K562 (cell line): ENCODE data around the gene RORC. TPM values are rescaled to one million over a fixed set of nuclear protein-coding genes. Genes with fewer than 3 reads are reported as not detected.

Experiments
- ATAC-seq: fragments of 200-7000 bp; cut with Tn5 transposase; 3 replicates; pipeline ENCODE4 v1.9.1; 2020; ENCODE audit warnings: moderate library complexity
- BruUV-seq: library from RNA; stranded (reverse); fragments of 400-500 nt; replicated peaks from 2 replicates; lab custom pipeline; 2021; lab: Mats Ljungman, UMichigan
- CTCF ChIA-PET: fragments of 300-600 bp; formaldehyde crosslinking; extraction: SDS; loops from one replicate; lab custom pipeline; 2021; ENCODE audit warnings: low intra/inter-chr PET ratio; lab: Yijun Ruan, JAX
- POLR2A ChIA-PET: fragments of 300-600, 350-650 bp; sonication (Branson Sonifier 250); formaldehyde crosslinking; extraction: SDS; loops from one replicate; lab custom pipeline; 2021; ENCODE audit warnings: antibody characterized with exemption, inconsistent platforms; lab: Yijun Ruan, JAX
- DNase-seq, 4 experiments: peaks; one replicate each; pipeline versions ENCODE4 v3.0.0 to v3.0.0-alpha.2; 2011 to 2018; ENCODE audit warnings: low spot score in 3 of 4, mixed read lengths in 3 of 4; ENCODE audit errors: extremely low read depth in 1 of 4
- FAIRE-seq: peaks from 2 replicates; lab custom pipeline; 2011; peaks lifted over from hg19 to GRCh38; lab: Jason Lieb, UNC
- H2AFZ ChIP-seq: 2 replicates; pipeline ENCODE4 v1.6.0; 2011; ENCODE audit warnings: low read depth, low read length, control low read depth, inconsistent platforms
- H3K27ac ChIP-seq: fragments of 200-600 bp; 3 replicates; pipeline ENCODE4 v1.8.0; 2011; ENCODE audit warnings: low read depth, mild to moderate bottlenecking, control low read depth, inconsistent platforms, low read length, moderate library complexity, mixed read lengths; ENCODE audit errors: extremely low read depth
- H3K27me3 ChIP-seq, 2 experiments: fragments of 300-600 bp in 1 of 2; 2 replicates in 1 of 2; 3 replicates in 1 of 2; pipeline versions ENCODE4 v1.6.0 to v1.8.0; 2011; ENCODE audit warnings: inconsistent platforms in 2 of 2, low read length in 2 of 2, mild to moderate bottlenecking in 1 of 2, mixed read lengths in 1 of 2, moderate library complexity in 1 of 2; ENCODE audit not compliant: control insufficient read depth in 2 of 2, insufficient read depth in 2 of 2
- H3K36me3 ChIP-seq: fragments of 300-600 bp; 3 replicates; pipeline ENCODE4 v1.8.0; 2011; ENCODE audit warnings: mild to moderate bottlenecking, low read length, inconsistent platforms; ENCODE audit not compliant: control insufficient read depth, insufficient read depth
- H3K4me1 ChIP-seq, 2 experiments: fragments of 200-600 bp in 1 of 2; replicated peaks in 1 of 2; 2 replicates in 1 of 2; 3 replicates in 1 of 2; pipeline versions ENCODE4 v1.5.1 to v1.8.0; 2011; ENCODE audit warnings: inconsistent platforms in 2 of 2, low read length in 2 of 2, mild to moderate bottlenecking in 1 of 2, mixed read lengths in 1 of 2, moderate library complexity in 1 of 2; ENCODE audit not compliant: control insufficient read depth in 2 of 2, insufficient read depth in 2 of 2
- H3K4me2 ChIP-seq: 2 replicates; pipeline ENCODE4 v1.6.1; 2011; ENCODE audit warnings: low read length, control low read depth, inconsistent platforms, mixed read lengths; ENCODE audit not compliant: insufficient read depth
- H3K4me3 ChIP-seq: fragments of 200-600 bp; sonication (generic), shearing (Covaris generic); 2 replicates; pipeline ENCODE4 v1.5.1; 2016; ENCODE audit warnings: control low read depth, inconsistent platforms
- H3K79me2 ChIP-seq: fragments of 200-600 bp; 3 replicates; pipeline ENCODE4 v1.8.0; 2011; ENCODE audit warnings: low read length, inconsistent platforms; ENCODE audit not compliant: control insufficient read depth, insufficient read depth
- H3K9ac ChIP-seq, 2 experiments: 2 replicates each; pipeline versions ENCODE4 v1.6.0 to v1.6.1; 2011; ENCODE audit warnings: low read depth in 2 of 2, low read length in 2 of 2, control low read depth in 1 of 2, inconsistent platforms in 1 of 2, mild to moderate bottlenecking in 1 of 2, mixed read lengths in 1 of 2; ENCODE audit not compliant: insufficient read depth in 1 of 2
- H3K9me1 ChIP-seq: one replicate; pipeline ENCODE4 v1.6.0; 2011; ENCODE audit warnings: inconsistent platforms, mild to moderate bottlenecking, low read length, moderate library complexity; ENCODE audit not compliant: control insufficient read depth, insufficient read depth
- H3K9me3 ChIP-seq: replicated peaks from 2 replicates; pipeline ENCODE4 v1.5.1; 2011; ENCODE audit warnings: low read depth, low read length, inconsistent platforms; ENCODE audit not compliant: control insufficient read depth, insufficient read depth
- H4K20me1 ChIP-seq: replicated peaks from 2 replicates; pipeline ENCODE4 v1.6.1; 2011; ENCODE audit warnings: low read length, inconsistent platforms, mixed read lengths; ENCODE audit not compliant: control insufficient read depth, insufficient read depth
- BRF1 ChIP-seq: IDR thresholded peaks from 3 replicates; pipeline ENCODE4 v1.6.1; 2011; ENCODE audit warnings: borderline replicate concordance, mild to moderate bottlenecking; ENCODE audit not compliant: insufficient read length; ENCODE audit errors: extremely low read depth
- CAMTA2 ChIP-seq: fragments of 250-450 bp; sonication (Bioruptor Pico); conservative IDR thresholded peaks from 2 replicates; pipeline ENCODE4 v1.5.1; 2022
- FOSL1 ChIP-seq: fragments of 200-800 bp; sonication (Bioruptor generic); conservative IDR thresholded peaks from 2 replicates; pipeline ENCODE4 v1.6.1; 2016; ENCODE audit warnings: missing genetic modification characterization, missing compliant biosample characterization
- POLR2H ChIP-seq: IDR thresholded peaks from 2 replicates; pipeline ENCODE4 v1.6.1; 2016; ENCODE audit warnings: missing genetic modification characterization, low read depth, mild to moderate bottlenecking, control low read depth, missing compliant biosample characterization, moderate library complexity
- RFX5 ChIP-seq: IDR thresholded peaks from 2 replicates; pipeline ENCODE4 v1.6.1; 2011; ENCODE audit warnings: low read depth, mild to moderate bottlenecking, improper control_type of control experiment, low read length
- SOX6 ChIP-seq: fragments of 450-650 bp; IDR thresholded peaks from 2 replicates; pipeline ENCODE4 v1.6.1; 2014; ENCODE audit warnings: mild to moderate bottlenecking
- SRSF7 ChIP-seq: fragments of 200-400 bp; formaldehyde crosslinking; optimal IDR thresholded peaks from 2 replicates; pipeline ENCODE3; 2017; ENCODE audit warnings: mild to moderate bottlenecking, low read depth, low read length
- TGIF2 ChIP-seq: sonication (generic); formaldehyde crosslinking; IDR thresholded peaks from 2 replicates; pipeline ENCODE4 v1.8.1; 2022; ENCODE audit warnings: mild to moderate bottlenecking, missing genetic modification reagents, moderate library complexity
- ZNF263 ChIP-seq: sonication (generic); formaldehyde crosslinking; IDR thresholded peaks from 2 replicates; pipeline ENCODE4 v1.8.0; 2022; ENCODE audit warnings: mild to moderate bottlenecking, missing genetic modification reagents, borderline replicate concordance
- WGBS: fragments of 100-300 bp; shearing (Covaris generic); methylation state at CpG from one replicate; pipeline ENCODE4 v1.1.6; 2016; ENCODE audit warnings: low coverage, mixed read lengths; ENCODE audit not compliant: insufficient coverage; ENCODE audit errors: missing lambda C conversion rate; 5-methylcytosine and 5-hydroxymethylcytosine counted together
- in situ Hi-C: fragments of 300-500 bp; cut with MboI; formaldehyde crosslinking; loops from 4 replicates; pipeline ENCODE4 v1.15.0; 2018; ENCODE audit warnings: inconsistent platforms, mixed read lengths
- intact Hi-C: fragments of 100-400 bp; cut with micrococcal nuclease; formaldehyde crosslinking; loops from 2 replicates; pipeline ENCODE4 v1.14.2; 2022
- polyA plus RNA-seq, 8 experiments: library from polyadenylated mRNA; depleted of rRNA in 4 of 8; stranded (reverse) in 5 of 8; unstranded in 3 of 8; fragments of >200 nt; fragmentation: Nextera tagmentation in 2 of 8; fragmentation: Illumina TruSeq in 1 of 8; extraction: Ambion mirVana in 2 of 8; extraction: Trizol in 1 of 8; gene quantifications; 2 replicates each; pipeline versions ENCODE4 v1.2.1 to v1.2.3, GENCODE V29; 2011 to 2014; ENCODE audit warnings: inconsistent platforms in 1 of 8, missing spikeins in 1 of 8
- total RNA-seq, 7 experiments: library from RNA; depleted of rRNA in 6 of 7; stranded (reverse); fragments of >200 nt in 6 of 7; fragmentation: Illumina TruSeq in 2 of 7; extraction: Trizol in 2 of 7; gene quantifications; 2 replicates each; pipeline versions ENCODE4 v1.2.1 to v1.2.3, GENCODE V29; 2011 to 2021; ENCODE audit warnings: low replicate concordance in 1 of 7
- TF ChIP-seq, protein P1 (sequence below): fragments of 250-450 bp; sonication (Bioruptor Pico); IDR thresholded peaks from 2 replicates; pipeline ENCODE4 v1.6.1; 2021; ENCODE audit warnings: mild to moderate bottlenecking
- TF ChIP-seq, protein P2 (sequence below), 3 experiments: IDR thresholded peaks in 2 of 3; conservative IDR thresholded peaks in 1 of 3; 2 replicates each; pipeline ENCODE4 v1.5.1; 2011 to 2012; ENCODE audit warnings: low read length in 3 of 3, mild to moderate bottlenecking in 3 of 3, control low read depth in 2 of 3, improper control_type of control experiment in 1 of 3, inconsistent platforms in 1 of 3, low read depth in 1 of 3, mixed read lengths in 1 of 3, moderate library complexity in 1 of 3; ENCODE audit not compliant: insufficient read depth in 2 of 3
- TF ChIP-seq, protein P3 (sequence below): sonication (generic); formaldehyde crosslinking; IDR thresholded peaks from 2 replicates; pipeline ENCODE4 v1.9.0; 2022; ENCODE audit warnings: mild to moderate bottlenecking, missing genetic modification reagents

Gene RORC
- total and polyA plus RNA-seq, 9 of the 15 experiments (the other 6 are each of a cell fraction or from before 2014, with no cell fraction given): not detected

DNA sequence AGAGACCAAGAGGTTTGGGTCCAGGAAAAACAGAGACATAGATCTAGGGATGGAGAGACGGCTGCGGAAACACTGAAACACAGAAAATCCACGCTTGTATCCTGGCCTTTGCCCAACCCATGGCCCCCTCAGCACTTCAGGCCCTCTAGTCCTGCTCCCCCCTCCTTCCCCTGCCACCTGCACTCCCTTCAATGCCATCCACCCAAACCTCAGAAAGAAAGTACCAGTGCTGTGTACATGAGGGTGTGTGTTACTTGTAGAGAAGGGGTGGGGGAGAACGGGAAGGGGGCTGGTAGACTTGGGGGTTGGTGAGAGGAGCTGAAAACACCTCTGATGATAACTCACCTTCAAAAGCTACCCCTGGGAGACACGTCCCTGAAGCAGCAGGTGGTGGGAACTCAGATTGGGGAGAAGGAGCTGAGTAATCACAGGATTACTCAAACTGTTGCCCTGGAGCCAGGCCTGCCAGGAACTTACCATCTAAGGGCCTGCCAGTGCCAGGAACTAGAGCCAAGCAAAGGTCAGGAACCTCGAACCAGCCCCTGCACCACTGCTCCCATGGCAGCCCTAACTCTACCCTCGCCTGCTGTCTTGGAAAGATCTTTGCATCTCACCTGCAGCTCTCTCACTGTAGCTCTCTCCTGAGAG is 11.5 kb downstream of the RORC start:
- Histone ChIP-seq H3K4me2 (no peak overlapping the region), H4K20me1 (peaks cover 9% of the 10 kb centered on the region; the same call in 1 of the 2 replicates), H2AFZ (no peak overlapping the region), H3K27ac (no peak overlapping the region), H3K9me1 (no peaks in the 10 kb centered on the region), H3K9me3 (no peaks in the 10 kb centered on the region), H3K36me3 (no peaks in the 10 kb centered on the region), H3K79me2 (no peaks in the 10 kb centered on the region), H3K9ac (no peak overlapping the region), H3K27me3 (peaks cover 62 to 82% of the 10 kb centered on the region in 2 experiments), H3K4me3 (no peak overlapping the region), H3K4me1 (peaks cover 0 to 3% of the 10 kb centered on the region in 2 experiments; a peak in 2 of 5 replicates)
- ChIA-PET POLR2A (interaction anchor here (1.0 to 1.1 kb wide), 2 partner anchors 10 to 13 kb away, joined by 3 read pairs; no protein-coding TSS in a partner anchor), CTCF (no interaction called here)
- DNase-seq: no peak
- no TSS peak for BruUV-seq
- intact Hi-C loops (no loop called here), in situ Hi-C loops (no loop called here)
- no peak for FAIRE-seq
- WGBS: 5% methylated on average over 6 of the region's 7 CpGs
- ATAC-seq: no peak
- TF ChIP-seq TGIF2 (CRISPR knock-in tag): no peak
- TF ChIP-seq, protein P1, sequence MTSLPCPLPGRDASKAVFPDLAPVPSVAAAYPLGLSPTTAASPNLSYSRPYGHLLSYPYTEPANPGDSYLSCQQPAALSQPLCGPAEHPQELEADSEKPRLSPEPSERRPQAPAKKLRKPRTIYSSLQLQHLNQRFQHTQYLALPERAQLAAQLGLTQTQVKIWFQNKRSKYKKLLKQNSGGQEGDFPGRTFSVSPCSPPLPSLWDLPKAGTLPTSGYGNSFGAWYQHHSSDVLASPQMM (CRISPR knock-in tag): no peak

DNA sequence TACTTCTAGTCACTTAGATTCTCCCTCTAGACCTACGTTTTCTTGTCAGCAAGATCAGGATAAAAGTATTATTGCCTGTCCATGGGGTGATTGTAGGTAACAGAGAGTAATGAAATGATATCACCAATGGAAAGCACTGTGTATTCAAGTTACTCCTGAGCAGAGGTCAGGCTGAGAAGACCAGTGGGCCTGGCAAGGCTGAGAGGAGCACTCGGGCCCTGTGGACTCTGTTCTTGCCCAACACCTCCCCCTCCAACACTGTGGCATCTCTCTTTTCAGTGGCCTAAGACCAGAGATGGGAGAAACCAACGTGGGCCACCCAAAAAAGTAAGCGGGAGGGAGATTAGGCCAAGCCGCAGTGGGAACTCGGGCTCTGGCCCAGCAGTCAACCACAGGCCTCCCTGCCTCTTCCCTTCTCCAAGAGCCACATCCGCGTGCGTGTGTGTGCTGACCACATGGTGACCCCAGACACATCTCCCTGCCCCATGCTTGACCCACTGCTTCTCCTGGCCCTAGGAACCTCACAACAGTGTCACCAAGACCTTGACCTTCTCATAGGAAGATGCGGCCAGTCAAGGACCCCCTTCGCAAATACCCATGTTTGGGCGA is 12.3 kb downstream of the RORC start:
- no peak overlapping the region for H3K4me2 ChIP-seq
- H3K79me2 ChIP-seq: no peaks in the 10 kb centered on the region
- H3K4me3 ChIP-seq: no peak overlapping the region
- H3K9ac ChIP-seq: no peak overlapping the region
- H2AFZ ChIP-seq: no peak overlapping the region
- 13% methylated on average over 12 of the region's 12 CpGs for WGBS
- FAIRE-seq (no peak), DNase-seq (no peak), ATAC-seq (no peak)
- H3K27me3 ChIP-seq: peaks cover 66 to 82% of the 10 kb centered on the region in 2 experiments
- ChIA-PET POLR2A (no interaction called here), CTCF (no interaction called here)
- in situ Hi-C loops (no loop called here), intact Hi-C loops (no loop called here)
- no peak overlapping the region for H3K27ac ChIP-seq
- no peaks in the 10 kb centered on the region for H3K9me1 ChIP-seq
- peaks cover 10% of the 10 kb centered on the region; the same call in 1 of the 2 replicates for H4K20me1 ChIP-seq
- peaks cover 0 to 3% of the 10 kb centered on the region in 2 experiments; a peak in 2 of 5 replicates for H3K4me1 ChIP-seq
- no TSS peak for BruUV-seq
- no peaks in the 10 kb centered on the region for H3K36me3 ChIP-seq
- H3K9me3 ChIP-seq: no peaks in the 10 kb centered on the region
- TF ChIP-seq SOX6 (no peak), POLR2H (tag) (no peak), ZNF263 (CRISPR knock-in tag) (no peak), CAMTA2 (no peak), RFX5 (no peak), SRSF7 (no peak), BRF1 (no peak), FOSL1 (tag) (no peak)
- TF ChIP-seq, protein P2, sequence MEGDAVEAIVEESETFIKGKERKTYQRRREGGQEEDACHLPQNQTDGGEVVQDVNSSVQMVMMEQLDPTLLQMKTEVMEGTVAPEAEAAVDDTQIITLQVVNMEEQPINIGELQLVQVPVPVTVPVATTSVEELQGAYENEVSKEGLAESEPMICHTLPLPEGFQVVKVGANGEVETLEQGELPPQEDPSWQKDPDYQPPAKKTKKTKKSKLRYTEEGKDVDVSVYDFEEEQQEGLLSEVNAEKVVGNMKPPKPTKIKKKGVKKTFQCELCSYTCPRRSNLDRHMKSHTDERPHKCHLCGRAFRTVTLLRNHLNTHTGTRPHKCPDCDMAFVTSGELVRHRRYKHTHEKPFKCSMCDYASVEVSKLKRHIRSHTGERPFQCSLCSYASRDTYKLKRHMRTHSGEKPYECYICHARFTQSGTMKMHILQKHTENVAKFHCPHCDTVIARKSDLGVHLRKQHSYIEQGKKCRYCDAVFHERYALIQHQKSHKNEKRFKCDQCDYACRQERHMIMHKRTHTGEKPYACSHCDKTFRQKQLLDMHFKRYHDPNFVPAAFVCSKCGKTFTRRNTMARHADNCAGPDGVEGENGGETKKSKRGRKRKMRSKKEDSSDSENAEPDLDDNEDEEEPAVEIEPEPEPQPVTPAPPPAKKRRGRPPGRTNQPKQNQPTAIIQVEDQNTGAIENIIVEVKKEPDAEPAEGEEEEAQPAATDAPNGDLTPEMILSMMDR (IDR thresholded peaks at IDR 0.05 in 2 of 3, conservative IDR thresholded peaks at IDR 0.05 in 1 of 3; ENCODE audit: insufficient read depth in 2 of 3, low read depth in 1 of 3, low read length in 3 of 3): no peak
- TF ChIP-seq, protein P3, sequence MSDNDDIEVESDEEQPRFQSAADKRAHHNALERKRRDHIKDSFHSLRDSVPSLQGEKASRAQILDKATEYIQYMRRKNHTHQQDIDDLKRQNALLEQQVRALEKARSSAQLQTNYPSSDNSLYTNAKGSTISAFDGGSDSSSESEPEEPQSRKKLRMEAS (CRISPR knock-in tag): no peak
